IPS DF 4.7 (cell line): ENCODE measurements around the gene RAPGEF5.

Experiments used
- DNase-seq: peaks from one replicate; pipeline ENCODE4 v3.0.0-alpha.2; 2013; ENCODE audit warnings: low spot score; ENCODE audit errors: extremely low read depth

The RAPGEF5 gene

DNA sequence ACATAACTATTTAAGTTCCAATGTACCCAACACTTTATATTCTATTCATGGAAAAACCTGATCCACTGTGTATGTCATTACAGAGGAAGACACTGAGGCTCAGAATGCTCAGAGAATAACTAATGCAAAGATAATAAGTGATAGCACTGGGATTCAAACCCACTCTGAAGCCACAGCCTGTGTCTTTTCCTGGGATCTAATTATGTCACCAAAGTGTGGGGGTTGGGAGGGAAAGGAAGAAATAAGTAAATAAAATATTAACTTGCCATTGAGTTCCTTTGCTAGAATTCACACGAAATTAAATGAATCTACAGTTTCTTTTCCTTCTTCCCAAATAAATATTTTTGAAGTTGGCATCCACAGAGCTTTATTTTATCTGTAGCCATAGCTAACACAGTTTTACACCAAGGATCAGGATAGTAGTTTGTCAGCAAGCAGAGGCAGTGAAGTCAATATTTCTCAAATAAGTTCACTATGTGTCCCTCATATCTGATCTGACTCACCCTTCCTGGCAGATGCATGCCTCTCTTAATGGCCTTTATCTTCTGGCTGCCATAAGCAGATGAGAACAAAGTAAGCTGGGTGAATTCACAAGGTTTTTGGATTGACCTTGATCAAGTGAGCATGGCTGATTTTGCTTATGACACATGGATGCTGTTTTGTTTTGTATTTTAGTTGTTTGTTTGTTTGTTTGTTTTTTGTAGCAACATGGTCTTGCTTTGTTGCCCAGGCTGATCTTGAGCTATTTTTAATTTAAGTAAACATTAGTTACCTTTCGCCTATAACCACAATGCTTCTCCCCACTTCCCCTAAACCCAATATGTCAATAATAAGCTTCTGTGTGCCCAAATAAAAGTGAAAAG lies 6.3 kb downstream of the RAPGEF5 start:
- no peak for DNase-seq

DNA sequence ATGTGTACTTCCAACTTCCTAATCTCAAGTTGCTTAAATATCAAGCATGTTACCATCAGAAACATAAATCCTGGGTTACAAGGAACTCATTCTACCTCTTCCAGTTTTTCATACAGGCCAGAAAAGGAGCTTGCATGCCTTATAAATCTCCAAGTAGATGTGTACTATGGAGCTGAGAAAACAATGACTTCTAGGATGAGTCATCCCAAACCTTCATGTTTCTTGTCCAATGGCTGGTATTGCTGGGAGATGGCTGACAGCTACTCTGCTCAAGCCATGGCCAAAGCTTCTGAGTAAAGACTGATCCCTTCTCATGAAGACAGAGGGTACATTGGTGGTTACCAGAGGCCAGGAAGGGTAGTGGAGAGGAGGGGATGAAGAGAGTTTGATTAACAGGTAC lies 8.6 kb downstream of the RAPGEF5 start:
- DNase-seq, result no peak

DNA sequence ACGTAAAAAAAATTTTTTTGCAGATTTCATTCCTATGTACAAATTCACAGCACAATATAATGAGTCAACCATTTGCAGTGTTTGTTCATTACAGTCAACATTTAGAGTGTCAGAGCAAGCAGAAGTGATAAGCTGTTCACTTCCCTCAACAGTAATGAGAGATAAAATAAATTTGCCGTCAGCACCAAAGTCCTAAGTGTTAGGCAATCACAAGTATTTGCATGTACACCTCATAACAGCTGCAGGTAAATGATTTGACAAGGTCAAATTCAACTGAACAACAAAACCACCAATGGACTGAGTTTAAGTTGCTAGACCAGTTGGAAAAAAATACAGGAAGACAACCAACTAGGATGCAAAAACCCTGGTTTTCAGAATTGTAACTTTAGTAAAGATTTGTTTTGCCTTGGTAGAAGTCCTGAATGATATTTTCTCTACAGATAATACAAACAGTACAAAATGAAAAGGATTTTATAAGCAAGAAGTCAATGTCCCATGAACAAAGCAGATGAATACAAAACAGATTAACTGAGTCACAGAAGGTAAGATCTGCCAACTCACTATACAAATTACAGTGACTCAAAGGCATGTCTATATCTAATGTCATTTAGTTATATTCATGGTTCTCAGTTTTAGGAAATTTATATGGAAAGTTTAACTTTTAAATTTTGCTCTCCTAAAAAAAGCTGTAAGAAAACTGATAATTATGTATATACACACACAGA lies 10.4 kb downstream of the RAPGEF5 start:
- DNase-seq, result no peak

DNA sequence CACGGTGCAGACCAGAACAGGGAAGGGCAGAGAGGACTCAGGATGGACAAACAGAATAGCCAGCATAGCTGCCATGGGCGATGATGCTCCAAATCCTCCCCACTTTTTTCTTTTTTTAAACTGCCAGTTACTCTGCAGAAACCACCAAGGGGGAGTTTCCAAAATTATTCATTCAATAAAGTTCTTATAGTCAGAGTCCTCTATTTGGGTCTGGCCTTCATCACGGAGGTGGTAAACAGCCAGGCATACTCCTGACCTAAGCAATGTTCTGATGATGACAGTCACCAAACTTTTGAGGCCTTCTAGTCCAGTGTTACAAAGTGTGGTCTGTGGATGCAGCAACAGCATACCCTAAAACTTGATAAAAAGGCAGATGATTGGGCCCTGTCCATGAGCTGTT lies 12.3 kb downstream of the RAPGEF5 start:
- DNase-seq, result no peak

DNA sequence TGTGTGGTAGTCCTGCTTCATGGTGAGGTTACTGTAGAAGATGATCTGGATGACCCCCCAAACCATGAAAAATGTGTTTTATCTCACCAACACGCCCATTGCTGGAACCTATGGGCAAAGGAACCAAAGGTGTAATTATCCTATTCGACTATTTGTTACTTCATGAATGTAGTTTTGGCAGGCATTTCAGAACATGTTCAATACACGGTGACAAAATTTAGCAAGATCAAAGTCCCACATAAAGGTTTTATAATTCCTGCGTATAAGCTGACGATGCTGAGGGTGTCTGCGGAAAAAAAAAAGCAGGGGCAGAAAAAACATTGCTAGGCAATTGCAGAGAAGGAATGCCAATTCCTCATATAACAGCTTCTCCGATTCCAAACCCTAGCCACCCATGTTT lies 13.3 kb downstream of the RAPGEF5 start:
- DNase-seq, result no peak

DNA sequence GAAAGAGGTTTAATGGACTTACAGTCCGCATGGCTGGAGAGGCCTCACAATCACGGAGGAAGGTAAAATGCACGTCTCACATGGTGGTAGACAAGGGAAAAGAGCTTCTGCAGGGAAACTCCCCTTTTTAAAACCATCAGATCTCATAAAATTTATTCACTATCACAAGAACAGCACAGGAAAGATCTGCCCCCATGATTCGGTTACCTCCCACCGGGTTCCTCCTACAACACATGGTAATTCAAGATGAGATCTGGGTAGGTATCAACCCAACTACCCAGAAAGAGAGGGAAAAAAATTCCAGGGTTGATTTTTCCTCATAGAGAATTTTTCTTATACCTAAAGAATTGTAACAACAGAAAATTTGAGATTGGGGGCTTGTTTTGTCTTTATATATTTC lies 13.9 kb downstream of the RAPGEF5 start:
- no peak for DNase-seq

DNA sequence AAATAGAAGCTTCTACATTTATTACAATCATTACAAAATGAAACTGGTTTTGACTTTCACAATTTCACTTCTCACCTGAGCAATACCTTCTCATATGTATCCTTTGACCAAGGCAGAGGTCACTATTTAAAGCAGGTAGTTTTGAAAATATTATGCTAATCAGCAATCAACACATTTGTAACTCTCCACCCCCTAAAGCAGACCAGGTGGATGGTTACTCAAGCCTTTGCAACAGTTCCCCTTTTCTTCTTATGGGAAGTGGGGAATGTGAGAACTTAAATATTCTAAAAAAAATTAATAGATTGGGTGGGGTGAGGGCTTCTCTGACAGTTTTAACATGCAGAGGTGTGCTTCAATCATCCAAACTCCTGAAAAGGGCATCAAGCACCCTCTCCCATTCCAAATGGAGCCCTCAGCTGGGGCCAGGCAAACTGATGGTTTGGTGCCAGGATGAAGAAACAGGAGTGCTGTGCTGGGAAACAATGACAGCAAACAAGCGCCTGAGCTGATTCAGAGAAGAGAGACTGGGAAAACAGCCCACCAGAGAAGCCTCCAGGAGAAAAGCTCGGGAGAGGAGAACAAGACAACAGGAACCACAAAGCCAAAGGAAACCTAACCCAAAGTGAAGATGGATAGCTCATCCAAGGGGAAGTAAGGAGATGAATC lies 17.1 kb downstream of the RAPGEF5 start:
- DNase-seq, result no peak

DNA sequence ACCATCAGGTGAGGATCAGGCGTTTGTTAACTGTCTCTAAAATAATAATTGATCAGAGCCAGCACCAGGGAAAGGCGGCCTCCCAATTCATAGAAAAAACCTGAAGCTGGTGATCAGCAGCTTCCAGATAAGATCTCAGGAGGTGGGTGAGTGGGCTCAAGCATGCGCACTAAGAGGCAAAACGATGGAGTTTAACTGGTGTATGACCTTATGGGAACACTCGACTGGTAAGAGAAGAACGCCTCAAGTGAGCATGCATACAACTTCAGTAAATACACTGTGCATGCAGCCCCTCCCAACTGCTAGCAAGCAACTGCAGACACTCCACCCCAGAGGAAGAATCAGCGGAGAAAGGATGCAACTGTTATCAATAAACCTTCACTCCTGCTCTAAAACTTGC lies 18.1 kb downstream of the RAPGEF5 start:
- no peak for DNase-seq

DNA sequence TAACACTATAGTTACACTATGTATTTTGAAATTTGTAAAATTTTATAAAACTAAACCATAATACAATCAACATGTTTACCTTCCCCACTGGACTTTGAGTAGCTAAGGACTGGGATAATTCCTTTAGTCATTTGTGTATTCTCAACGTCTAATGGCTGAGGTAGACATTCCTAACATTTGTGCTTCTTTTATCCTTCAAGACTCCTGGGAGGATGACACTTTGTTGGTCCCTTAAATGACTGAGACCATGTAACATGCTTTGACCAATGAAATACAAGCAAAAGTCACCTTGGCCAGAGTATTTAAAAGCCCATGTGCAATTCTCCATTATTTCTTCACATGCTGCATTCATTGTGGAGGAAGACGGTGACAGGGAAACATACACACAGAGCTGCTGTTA lies 18.5 kb downstream of the RAPGEF5 start:
- DNase-seq, result no peak

DNA sequence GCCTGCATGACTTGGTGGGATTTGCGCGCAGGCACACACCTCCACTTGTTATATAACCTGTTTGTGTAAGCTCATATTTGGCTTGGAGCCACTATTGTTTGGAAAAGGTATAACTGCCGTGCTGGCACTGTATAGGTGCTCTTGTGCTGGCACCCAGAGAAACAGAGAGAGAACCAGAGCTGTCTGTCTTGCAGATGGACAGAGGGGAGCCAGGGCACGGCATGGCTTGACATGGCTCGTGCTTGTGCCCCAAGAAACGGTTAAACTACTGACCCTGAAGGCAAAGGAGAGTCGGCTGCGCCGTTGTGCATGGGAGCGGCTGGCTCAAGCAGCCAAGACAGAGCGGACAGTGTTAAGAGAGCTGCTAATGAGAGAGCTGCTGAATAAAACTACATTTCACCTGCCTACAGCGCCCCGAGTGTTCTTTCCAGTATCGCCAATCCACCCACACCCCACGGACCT lies 23.2 kb downstream of the RAPGEF5 start:
- DNase-seq, result no peak

DNA sequence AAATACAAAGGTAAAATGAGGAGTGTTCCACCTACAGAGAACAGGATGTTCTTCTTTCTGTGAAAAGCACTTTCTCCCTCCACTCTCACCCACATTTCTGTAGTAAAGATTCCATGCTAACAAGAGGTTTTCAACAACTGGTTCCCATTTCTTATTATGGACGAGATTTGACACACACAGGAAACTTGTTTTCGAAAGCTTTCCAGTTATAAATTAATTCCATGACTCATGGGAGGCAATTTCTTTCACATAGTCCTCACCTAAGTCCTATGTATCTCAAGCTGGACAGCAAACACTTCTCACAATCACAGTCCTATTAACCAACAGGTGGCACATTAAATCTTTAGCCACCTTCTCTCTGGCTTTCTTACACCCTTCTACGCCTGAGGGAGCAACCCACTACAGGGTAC lies 24.5 kb downstream of the RAPGEF5 start:
- DNase-seq, result no peak

DNA sequence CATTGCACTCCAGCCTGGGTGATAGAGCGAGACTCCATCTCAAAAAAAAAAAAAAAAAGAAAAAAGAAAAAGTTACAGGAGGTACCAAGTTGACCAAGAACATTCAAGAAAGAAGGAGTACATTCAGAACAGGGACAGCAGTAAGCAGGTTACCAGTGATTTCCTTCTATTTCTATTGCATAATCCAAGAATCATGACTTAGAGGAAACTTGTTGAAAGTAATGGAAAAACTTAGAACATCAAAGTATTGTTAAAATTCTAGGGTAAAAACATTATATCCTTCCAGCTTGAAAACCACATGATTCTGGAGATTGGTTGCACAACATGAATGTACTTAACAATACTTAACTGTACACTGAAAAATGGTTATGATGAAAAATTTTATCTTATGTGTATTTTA lies 25.2 kb downstream of the RAPGEF5 start:
- no peak for DNase-seq

DNA sequence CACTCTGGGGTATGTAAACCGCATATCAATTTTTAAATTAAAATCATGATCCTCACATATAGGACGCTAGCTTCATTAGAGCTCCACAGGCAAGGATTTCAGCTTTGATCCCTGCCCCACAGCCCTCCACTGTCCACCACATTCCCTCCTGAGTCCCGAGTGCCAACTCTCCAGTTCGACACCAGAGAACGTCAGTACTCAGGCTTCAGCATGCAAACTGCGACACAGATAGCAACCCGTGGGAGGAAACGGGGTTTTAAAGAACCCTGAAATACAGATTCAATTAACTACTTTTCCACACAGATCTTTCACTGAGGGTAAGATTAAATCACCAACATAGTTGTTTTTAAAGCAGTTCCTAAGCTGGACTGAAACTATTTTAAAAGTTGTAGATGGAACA lies 26.1 kb downstream of the RAPGEF5 start:
- DNase-seq, result no peak

DNA sequence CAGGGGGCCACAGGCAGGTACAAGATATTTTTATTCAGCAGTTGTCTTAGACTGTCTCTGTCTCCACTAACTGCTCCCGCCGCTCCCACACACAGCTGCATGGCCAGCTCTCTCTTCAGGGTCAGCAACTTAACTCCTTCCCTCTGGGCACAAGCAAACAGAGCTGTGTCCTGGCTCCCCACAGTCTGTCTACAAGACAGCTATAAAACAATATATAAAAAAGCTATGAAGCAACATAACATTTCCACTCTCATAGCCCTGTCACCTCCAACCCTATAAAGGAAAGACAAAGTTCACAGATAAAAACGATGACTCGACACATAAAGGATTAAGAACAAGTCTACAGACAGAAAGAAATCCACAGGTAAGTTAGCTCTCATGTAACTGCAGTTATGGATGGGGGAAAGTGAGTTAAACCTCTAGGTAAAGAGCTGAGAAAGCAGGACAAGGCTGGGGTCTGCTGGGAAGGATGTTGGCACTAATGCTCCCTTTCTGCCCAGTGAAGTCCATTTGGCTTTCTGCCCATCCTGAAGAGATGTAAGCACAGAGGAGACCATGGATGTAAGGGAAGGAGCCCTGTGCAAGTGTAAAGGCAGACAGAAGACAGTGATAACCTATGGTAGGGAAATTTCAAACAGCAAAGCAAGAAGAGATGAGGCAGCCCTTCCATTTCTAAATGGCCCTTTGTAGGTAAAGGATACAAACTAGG lies 27.0 kb downstream of the RAPGEF5 start:
- no peak for DNase-seq

DNA sequence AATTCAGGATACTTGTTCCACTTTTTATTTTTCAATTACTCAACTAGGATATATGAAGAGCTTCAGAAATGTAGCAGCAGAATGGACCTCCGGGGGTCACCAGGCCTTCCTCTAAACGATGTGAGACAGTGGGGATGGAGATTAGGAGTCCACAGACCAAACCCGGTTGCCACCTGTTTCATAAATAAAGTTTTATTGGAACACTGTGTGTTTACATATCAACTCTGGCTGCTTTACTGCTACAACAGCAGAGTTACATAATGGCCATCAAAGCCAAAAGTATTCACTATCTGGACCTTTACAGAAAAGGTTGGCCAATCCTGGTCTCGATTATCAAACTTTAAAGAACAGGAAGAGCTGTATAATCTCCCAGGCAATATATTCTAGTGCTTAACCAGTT lies 30.8 kb downstream of the RAPGEF5 start:
- no peak for DNase-seq

DNA sequence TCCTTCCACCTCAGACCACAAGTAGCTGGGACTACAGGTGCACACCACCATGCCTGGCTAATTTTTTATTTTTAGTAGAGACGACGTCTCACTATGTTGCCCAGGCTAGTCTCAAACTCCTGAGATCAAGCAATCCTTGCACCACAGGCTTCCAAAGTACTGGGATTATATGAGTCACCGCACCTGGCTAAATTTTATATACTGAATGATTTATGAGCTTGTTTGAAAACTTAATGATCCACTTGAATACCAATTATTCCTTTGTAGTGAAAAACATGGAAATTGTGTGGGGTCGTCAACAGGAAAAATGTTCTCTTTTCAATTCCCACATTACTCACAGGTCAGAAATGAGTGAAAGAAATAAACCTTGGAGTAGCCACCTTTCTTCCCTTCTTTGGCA lies 31.3 kb downstream of the RAPGEF5 start:
- no peak for DNase-seq

DNA sequence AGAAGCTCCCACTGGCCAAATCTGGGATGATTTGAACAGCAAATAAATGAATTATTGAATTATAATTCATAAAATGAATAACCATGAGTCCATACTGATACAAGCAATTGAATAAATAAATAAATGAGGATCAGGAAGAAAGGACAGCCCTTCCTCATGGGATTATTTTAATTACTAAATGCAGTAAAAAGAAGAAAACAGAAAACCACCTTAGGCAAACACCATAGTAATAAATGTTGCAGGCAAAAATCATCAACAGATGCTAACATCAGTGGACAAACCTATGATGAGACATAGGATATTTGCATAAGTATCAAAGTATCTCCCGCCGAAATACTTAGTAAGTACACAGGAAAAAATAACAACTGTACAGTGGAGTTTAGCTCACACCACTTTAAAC lies 33.2 kb downstream of the RAPGEF5 start:
- DNase-seq, result no peak

DNA sequence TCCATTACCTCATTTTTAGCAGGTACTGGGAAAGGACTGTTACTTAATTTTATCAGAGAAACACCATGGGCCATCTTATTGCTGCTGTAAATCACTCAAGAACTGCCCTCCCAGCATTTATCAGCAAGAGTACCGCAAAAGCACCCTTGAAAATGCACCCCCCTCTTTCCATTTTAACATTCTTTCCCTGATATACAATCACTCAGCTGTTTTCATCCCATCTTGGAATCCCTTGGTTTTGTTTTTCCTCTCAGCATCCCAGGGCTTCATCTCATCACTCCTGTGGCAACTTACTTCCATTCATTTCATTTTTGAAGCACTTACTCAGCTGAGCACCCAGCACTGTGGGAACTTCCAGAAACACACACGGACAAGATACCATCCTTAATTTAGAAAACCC lies 36.5 kb downstream of the RAPGEF5 start:
- no peak for DNase-seq

DNA sequence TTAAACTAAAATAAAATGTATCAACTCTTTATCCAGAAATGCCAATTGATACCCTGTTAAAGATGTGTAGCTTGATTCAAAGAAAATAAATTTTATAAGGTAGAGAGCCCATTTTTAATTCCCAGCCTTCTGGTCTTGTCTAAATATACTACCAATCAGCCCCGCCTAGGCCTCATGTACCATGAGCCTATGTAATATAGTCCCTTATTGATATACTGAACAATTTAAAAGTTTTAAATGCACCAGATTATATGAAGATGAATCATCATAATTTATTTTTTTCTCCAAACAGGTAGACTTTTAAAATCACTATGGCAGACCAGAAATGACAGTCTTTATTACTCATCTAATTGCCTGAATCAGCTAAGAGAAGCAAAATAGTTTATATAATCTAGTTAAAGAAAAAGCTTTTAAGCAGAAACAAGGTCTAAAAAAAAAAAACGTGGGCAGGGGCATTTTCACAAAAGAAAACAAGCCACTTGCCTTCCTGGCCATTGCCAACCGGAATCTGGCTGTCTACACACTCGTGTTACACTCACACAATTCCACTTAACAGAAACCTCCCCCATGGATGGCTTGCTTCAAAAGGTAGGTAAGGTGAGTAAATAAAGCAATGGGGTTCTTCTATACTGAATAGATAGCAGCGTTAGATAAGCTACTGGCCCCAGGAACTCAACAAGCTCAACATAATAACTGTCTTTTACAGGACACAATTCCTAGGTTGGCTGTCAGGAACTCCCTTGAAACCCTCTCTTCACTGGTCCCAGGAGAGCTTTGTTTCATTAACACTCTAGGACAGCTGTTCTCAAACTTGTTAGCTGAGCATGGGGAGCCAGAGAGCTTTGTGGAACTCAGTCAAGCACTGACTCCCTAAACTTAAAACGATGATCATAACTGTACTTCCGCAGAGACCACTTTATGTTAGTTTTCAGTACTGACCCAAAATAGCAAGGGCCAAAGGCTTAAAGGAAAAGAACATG lies 37.2 kb downstream of the RAPGEF5 start:
- no peak for DNase-seq

DNA sequence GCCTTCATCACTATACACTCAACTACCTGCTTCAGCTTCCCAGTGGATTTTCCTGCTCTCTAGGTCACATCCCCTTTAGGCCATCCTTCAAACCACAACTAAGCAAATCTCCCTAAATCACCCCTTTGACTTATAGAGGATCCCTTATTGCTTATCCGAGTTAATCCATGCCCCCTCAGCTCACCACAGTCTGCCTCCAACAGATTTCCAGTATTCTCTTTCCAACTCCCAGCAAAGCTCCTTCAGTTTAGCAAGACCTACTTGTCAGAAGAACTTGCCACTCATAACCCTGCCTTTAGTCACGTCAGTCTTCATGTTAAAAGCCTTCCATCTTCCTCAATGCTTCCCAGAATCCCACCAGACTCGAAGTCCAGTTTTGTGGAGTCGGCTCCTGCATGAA lies 38.6 kb downstream of the RAPGEF5 start:
- DNase-seq, result no peak
